ENCODE results near the gene IL13RA1.

DNA sequence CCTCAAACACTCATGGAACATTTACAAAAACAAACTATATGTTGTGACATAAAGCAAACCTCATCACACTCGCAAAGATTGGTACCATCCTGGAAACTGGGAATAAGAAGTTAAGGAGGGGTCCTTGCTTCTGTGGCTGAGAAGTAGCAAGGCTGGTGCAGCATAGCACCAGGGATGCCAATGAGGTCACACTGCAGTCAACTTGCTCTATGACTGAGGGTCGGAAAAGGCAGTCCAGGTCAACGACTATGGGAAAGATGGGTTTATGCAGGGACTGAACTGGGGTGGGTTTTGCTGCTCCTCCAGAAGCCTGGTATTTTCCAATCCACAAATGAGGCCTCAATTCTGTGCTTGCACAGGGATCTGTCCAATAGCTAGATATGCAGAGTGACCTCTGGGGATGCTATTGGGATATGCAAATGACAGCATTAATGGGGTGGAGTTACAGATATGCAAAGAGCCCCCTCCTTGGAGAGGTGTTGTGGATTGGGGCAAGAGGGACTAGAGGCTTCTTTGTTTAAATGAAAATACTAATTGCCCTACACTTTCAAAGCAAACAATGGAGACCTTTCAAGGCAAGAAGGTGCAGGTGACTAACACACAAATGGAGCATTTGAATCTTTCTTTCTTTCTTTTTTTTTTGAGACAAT lies 7.2 kb upstream of the IL13RA1 start:
- no peak for TF ChIP-seq POLR2A (IDR thresholded peaks at IDR 0.05)
- TF ChIP-seq, protein P1, sequence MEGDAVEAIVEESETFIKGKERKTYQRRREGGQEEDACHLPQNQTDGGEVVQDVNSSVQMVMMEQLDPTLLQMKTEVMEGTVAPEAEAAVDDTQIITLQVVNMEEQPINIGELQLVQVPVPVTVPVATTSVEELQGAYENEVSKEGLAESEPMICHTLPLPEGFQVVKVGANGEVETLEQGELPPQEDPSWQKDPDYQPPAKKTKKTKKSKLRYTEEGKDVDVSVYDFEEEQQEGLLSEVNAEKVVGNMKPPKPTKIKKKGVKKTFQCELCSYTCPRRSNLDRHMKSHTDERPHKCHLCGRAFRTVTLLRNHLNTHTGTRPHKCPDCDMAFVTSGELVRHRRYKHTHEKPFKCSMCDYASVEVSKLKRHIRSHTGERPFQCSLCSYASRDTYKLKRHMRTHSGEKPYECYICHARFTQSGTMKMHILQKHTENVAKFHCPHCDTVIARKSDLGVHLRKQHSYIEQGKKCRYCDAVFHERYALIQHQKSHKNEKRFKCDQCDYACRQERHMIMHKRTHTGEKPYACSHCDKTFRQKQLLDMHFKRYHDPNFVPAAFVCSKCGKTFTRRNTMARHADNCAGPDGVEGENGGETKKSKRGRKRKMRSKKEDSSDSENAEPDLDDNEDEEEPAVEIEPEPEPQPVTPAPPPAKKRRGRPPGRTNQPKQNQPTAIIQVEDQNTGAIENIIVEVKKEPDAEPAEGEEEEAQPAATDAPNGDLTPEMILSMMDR (IDR thresholded peaks at IDR 0.05 in 4 of 5, conservative IDR thresholded peaks at IDR 0.05 in 1 of 5): no peak
